ENCODE data around the gene SLC17A9.
A peak's percentile ranks its signal among the peaks of the same experiment; 100 is the strongest.
"Not testable (repeated sequence)": the region's sequence is repeated elsewhere in the genome, so short reads cannot be mapped to it uniquely, and the experiment has no call there.

SLC17A9 gene

DNA sequence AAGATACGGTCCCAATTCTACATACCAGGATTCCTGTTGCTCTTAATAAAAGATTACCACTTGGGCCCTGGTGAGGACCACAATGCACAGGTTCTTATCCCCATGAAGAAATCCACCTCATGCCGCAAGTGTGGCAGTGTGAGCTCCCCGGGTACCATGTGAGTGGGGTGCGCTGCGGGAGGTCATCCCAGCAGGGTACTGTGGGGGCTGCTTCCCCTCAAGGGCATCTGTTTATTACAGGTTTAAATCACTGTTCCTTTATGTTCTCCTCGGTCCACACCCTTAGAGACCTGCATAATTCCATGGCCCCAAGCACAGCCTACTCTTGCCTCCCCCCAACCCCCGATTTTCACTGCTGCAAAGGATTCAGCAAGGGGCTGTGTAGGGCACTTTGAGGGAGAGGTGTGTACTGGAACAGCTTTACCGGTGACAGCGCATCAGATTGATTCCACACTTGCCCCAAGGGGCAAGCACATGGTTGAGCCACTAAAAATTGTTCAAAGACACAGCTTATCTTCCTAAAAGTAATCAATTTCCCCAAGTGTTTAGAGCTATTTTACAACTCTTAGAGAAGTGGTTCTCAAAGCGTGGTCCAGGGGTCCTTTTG, 32.4 kb upstream of the SLC17A9 start:
- DNase-seq (ENCODE audit: low read depth in 2 of 3, low spot score in 2 of 3): no peak

DNA sequence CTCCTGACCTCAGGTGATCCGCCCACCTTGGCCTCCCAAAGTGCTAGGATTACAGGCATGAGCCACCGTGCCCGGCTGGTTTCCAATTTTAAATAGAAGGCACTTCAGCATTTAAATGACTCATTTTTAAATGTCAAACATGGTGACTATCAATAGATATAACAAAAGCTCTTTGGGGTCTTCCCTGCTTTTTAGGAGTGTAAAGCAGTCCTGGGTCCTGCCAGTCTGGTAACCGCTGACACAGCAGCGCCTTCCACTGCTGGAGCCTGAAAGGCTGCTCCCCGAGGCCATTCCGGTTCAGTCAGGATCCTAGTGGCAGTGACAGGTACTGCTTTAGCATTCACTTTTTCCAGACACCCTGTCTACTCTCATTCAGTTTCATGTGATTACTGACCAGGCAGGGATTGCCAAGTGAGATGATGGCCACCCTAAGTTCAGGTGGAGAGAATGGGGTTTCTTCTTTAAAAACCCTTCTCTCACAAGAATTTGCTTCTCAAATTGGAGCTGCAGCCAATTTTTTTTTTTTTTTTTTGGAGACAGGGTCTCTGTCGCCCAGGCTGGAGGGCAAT, 31.3 kb upstream of the SLC17A9 start:
- DNase-seq (ENCODE audit: low read depth in 2 of 3, low spot score in 2 of 3): peak in 1 of 3 experiments; percentile 45

DNA sequence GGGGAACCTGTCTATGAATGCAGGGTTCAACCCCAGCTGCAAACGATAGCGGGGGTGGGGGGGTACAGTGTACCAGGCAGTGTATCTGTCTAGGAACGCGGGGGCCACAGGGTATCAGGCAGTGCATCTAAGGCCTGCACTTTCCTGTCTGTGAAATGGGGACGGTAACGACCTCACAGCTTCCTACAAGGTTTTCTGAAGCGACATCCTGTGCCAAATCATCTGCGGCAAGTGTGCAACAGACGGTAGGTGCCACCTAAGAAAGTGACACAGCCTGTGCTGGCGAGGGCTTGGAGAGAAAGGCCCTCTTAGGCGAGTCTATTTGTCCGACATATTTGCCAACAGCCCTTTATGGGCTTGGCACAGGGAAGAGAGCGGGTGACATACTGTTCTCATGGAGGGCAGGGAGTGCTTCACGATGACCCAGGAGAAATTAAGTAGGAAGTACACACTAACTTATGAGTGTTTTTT, 30.0 kb upstream of the SLC17A9 start:
- DNase-seq (ENCODE audit: low read depth in 2 of 3, low spot score in 2 of 3): no peak

DNA sequence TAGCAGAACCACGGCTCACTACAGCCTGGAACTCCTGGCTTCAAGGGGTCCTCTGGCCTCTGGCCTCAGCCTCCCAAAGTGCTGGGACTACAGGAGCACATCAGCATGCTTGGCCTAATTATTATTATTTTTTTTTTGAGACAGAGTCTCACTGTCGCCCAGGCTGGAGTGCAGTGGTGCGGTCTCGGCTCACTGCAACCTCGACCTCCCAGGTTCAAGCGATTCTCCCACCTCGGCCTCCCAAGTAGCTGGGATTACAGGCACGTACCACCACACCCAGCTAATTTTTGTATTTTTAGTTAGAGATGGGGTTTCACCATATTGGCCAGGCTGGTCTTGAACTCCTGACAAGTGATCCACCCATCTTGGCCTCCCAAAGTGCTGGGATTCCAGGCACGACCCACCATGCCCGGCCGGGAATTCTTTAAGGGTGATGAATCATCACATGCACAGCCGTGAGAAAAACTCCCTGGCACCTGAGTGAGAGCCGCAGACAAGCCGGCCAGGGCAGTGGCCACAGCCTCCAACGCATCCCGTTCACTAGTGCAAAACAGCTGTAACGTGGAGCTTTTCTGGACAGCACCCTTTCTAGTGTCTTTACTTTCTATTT, 29.3 kb upstream of the SLC17A9 start:
- not testable (repeated sequence) for DNase-seq (ENCODE audit: low read depth in 2 of 3, low spot score in 2 of 3)

DNA sequence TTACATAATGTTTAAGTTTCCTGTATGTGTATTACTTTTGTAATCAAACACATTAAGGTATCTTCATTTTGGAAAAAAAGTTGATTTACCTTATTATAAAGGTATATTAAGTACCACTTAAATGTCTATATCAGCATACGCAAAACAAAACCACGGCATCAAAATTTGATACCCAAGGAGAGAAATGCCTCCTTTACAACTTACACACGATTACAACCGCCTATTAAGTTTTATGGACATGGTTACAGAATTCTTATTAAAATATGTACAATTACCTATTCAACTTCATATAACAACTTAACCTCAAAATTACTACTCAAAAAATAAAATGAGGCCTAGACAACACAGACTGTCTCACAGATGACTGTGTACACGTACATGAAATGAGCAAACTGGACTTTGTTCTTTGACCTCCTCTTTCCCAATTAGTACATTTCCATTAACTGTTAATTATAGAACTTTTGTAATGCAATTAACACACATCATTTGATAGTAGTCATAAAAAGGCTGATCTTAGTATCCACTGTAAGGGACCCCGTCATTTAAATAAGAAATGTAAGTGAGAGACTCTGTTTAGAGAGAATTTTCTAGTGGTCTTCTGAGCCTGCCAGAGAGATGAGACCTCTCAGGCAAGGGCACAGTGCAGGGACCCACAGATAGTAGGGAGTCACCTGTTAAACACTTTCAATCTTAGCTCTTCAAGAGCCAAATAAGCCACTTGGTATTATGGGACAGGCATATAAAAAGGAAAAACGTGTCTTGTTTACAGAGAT, 28.7 kb upstream of the SLC17A9 start:
- DNase-seq (ENCODE audit: low read depth in 2 of 3, low spot score in 2 of 3): no peak

DNA sequence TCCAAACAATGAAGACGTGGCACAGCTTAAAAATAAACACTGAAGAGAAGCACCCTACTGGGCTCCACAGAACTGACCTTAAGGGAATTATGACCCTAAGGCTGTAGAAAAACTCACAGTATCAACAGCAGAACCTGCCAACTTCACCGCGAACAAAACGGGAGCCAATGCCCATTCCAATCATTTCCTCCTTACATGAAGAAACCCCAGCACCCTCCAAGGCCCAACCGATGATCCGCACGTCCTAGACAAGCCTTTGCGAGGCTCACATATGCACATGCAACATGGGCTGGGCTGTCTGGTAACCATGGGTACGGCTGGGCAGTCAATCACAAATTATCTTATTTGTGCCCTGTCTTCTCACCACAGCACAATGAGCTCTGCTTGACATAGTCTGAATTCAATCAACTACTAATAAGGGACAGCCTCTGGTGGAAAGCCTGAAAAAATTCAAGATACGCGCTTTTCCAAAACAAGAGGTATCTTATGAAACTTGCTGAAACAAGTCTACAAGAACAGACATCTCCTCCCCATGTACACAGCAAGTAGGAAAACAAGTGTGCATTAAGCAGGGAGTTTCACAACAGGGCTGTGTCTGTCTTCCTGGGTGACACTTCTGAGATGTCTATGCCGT, 27.9 kb upstream of the SLC17A9 start:
- no peak for DNase-seq (ENCODE audit: low read depth in 2 of 3, low spot score in 2 of 3)

DNA sequence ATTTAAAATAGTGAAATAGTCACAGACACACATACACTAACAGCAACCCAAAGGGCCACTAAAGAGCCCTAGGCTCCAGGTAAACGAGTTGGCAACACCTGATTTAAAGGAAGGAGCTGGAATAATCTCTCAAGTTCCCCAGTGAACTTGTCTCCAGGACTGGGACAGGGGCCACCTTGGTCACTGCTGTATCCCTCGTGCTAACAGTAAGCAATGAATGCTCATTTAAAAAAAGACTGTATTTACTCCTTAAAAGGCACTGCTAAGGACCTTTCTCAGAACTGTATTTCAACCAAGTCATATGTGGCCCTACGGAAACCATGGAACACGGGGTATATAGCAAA, 27.5 kb upstream of the SLC17A9 start:
- no peak for DNase-seq (ENCODE audit: low read depth in 2 of 3, low spot score in 2 of 3)

DNA sequence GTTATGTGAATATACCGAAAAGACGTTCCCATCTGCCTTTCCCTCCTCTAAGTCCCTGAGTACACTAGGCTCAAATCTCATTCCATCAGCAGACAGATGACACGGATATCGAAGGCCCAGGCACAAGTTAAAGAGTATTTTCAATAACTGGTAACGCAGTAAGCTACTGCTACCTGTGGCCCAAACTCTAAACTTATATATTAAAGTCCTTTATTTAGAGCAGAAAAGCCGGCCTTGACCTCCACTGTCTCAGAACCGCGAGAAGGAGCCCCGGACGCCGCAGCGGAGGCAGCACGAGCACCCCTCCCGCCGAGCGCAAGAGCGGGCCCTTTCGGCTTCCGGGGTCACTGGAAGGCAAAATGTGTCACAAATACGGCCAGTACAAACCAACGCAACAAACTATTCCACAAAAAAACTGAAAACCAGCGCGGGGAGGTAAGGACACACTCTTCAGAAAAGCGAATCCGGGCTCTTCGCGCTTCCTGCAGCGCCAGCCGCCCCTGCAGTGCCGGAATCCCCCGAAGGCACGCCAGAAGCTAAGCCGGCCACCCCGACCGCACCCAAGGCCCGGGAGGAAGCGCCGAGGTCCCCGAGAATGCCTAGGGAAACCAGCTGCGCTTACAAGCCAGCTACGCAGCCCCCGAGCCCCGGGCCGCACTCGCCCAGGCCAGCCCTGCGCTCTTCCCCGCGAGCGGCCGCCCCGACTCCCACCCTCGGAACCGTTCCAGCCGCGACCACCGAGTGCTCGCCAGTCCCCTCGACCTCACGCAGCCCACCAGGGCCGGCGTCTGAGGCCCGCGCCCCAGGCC, 26.9 kb upstream of the SLC17A9 start:
- peak in 1 of 3 experiments; percentile 26 for DNase-seq (ENCODE audit: low read depth in 2 of 3, low spot score in 2 of 3)

DNA sequence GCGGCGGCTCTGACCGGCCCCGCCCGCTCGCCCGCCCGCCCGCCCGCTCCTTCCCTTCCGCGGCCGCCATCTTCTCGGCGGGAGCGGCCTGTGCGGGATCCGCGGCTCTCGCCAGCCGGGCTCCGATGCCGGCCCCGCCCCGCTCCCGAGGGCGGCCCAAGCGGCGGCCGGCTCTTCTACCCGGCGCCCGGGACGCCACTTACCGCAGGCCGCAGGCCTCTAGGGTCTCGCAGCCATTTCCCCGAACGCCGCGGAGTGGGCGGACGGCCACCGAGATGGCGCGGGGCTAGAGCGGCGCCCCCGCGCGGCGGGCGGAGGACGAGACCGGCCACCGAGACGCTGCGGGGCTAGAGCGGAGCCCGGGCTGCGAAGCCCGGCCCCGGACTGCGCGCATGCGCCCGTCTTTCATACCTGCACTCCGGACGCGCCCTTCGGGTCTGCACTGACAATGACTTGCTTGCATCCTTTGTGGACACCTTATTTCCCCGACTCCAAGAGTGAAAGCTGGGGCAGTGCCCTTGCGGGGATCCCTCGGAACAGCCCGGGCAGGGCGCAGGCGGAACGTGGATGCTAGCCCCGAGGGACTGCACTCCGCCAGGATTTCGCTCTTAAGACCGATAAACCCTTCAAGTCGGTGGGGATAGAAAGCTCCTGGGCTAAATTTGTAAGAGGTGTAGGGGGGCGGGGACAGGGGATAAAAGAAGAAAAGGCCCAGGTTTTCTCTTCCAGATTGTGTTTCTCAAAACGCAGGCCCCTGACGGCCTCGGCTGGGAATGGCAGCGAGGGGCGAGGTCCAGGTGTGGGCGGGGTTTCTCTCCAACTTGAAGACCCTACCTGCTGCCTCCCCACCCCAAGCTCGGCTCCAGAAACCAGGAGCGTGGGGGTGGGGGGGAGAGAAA, 26.0 kb upstream of the SLC17A9 start, which contains the start of gene DIDO1:
Gene DIDO1 (minus strand): TSS at position 277 of the 899 bp plus-strand sequence.
- DNase-seq (ENCODE audit: low read depth in 2 of 3, low spot score in 2 of 3): peak; percentile 71 to 80 (median 75)

DNA sequence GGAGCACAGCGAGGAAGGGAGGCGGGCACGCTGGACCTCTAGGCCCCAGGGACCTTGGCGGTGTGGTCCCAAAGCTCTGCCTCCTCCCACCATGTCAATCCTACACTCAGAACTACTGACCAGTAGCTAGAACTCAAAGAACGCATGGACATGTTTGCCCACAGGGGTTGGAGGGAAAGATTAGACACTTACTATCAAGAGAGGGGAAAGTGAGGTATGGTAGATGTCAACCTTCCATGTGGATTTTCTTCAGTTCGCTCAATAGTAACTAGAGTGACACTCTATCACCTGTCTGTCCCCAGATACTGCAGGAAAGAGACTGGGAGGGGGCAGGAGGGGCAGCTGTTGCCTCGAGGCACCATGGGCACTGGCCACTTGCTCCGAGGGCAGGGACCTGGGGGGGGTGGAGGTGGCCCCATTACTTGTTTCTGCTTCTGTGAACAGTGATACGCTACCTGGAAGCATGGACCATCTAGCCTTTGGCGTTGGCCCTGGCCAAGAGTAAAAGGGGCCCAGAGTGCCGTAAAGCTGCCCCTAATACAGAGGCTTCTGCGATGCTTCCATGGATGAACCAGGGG, 25.3 kb upstream of the SLC17A9 start:
- DNase-seq (ENCODE audit: low read depth in 2 of 3, low spot score in 2 of 3): no peak

DNA sequence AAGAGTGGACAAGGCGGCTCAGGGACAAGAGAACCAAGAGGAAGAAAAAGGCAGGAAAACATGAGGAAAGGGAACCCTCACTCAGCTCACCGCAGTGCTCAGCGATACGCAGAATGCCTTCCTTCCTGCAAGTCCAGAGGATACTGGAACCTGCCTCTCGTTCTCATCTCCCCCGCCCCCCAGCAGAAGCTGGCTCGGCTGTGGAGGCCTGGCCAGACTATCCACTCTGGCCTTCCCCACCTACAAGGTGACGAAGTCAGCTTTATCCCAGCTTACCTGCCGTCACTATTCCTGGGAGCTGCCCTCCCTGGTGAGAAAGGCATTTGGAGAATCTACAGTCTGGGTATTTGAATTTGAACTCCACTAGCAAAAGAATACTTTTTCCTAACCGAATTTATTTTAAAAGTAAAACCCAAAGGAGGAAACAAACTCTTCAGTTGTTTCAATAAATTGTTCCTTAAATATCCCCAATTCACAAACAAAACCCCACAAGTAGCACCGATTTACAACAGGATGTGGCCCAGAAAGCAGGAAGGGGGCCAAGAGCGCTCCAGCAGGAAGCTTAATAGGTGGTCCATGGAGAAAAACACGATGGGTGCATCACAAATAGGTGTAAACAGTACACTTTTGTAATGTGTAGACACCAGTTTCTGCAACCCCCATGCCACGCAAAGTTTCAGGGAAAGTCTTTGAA, 24.1 kb upstream of the SLC17A9 start:
- DNase-seq (ENCODE audit: low read depth in 2 of 3, low spot score in 2 of 3): no peak

DNA sequence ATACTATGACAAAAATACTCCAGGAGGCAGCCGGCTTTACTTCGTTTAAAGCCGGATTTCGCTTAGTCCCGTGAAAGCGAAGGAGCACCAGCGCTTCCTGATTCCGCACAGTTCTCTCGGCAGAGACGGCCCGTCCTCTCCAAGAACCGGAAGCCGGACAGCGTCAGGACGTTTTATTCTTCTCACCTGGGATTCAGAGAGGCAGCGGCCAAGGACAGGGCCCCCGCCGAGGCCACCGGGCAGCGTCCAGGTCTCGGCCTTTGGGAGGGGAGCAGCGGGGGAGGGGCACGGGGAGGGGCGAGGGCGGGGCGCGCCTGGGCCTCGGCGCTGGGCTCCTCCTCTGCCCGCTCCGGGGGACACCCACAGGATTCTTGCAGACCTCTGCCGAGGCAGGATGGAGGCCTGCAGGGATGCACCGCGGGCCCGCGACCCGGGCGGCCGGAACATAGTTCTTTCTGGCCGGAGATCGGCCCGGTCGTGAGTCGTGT, 23.4 kb upstream of the SLC17A9 start:
- DNase-seq (ENCODE audit: low read depth in 2 of 3, low spot score in 2 of 3): peak in 1 of 3 experiments; percentile 43

DNA sequence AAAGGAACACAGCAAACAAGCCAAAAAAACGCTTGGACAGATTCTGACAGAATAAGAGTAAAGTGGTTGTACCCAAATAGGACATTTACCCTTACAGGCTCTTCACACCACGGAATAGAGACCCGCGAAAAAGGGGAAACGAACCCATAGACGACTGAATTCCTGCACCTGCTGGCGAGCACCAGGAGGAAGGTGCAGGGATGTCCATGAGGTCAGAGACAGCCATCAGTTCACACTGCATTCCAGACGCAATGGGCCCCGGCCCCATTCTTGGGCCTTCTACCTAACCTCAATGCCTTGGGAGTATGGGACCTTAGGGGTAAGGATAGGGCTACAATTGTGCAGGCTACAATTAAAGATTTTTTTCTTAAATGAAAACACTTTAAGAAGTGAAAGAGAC, 21.0 kb upstream of the SLC17A9 start:
- DNase-seq (ENCODE audit: low read depth in 2 of 3, low spot score in 2 of 3): no peak

DNA sequence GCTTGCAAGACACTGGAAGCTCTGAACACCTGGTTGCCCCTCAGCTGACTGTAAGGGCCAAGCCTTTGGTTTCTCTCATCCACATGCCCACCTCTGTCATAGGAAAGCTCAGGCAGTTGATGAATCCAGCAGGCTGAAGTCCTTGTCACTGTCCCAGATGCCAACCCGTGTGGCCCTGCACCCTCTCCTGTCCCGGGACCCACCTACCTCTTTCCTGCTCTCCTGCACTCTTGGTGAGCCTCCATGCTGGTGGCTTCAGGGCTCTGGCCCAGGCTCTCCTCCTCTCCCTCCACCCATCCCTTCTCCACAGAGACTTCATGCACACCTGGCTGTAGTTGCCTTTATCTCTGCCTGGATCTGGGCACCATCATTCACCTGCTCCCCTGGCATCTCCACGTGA, 18.5 kb upstream of the SLC17A9 start:
- no peak for DNase-seq (ENCODE audit: low read depth in 2 of 3, low spot score in 2 of 3)

DNA sequence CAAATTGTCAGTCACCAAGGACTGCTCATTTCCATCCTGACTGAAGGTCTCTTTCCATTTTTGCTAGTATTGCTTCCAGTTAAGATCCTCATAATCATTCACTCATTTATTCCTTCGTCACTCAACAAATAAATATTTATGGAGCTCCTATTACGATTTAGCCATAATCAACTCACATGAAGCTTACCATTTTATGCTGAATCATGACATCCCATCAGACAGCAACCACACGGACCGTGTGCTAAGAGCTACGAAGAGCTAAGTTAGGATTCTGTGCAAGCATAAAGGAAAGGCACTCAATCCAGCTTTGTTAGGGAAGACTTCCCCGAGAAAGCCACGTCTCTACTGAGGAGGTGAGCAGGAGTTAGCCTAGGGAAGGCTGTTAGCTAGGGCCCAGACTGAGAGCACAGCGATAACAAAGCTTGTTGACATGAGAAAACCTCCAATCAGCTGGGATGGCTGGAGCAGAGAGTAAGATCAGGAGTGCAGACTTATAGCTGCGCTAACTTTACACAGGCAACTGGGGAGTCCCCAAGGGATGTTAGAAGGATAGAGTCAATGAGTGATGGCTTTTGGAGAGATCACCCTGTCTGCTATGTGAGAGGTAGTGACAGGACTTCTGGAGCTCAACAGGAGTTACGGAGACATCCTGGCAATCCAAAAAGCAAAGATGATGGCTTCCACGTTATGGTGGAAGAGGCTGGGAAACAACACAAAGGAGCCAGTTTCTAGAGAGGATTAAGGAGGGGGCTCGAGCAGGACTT, 17.1 kb upstream of the SLC17A9 start:
- no peak for DNase-seq (ENCODE audit: low read depth in 2 of 3, low spot score in 2 of 3)

DNA sequence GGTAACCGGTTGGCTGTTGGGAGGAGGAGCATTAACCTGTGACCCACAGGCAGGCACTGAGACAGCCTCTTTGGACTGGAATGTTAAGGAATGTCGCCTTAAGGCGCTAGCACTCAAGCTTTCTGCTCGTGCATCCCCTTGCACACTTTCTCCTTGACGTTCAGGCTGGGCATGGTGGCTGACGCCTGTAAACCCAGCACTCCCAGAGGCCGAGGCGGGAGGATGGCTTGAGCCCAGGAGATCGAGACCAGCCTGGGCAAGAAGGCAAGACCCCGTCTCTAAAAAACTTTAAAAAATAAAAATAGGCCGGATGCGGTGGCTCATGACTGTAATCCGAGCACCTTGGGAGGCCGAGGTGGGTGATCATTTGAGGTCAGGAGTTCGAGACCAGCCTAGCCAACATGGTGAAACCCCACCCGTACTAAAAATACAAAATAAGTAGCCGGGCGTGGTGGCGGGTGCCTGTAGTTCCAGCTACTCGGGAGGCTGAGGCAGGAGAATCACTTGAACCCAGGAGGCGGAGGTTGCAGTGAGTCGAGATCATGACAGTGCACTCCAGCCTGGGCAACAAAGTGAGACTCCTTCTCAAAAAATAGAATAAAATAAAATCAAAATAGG, 16.4 kb upstream of the SLC17A9 start:
- no peak for DNase-seq (ENCODE audit: low read depth in 2 of 3, low spot score in 2 of 3)
